Uterus (tissue), 4 donors: ENCODE measurements around the gene ACBD5. TPM values are rescaled to one million over a fixed set of nuclear protein-coding genes. Genes with fewer than 3 reads are reported as not detected.

Experiments
- DNase-seq, 2 donors: peaks; one replicate each; pipeline ENCODE4 v3.0.0-alpha.2; 2019 to 2020
- H3K27ac ChIP-seq, 2 donors: fragments of 200-600 bp; sonication (generic); 1 replicate in 1 of 2; 2 replicates in 1 of 2; pipeline ENCODE4 v1.5.1; 2016 to 2018
- H3K27me3 ChIP-seq, 2 donors: fragments of 200-600 bp; sonication (generic); one replicate each; pipeline ENCODE4 v1.5.1; 2018 to 2019; ENCODE audit warnings: control low read depth in 1 of 2
- H3K36me3 ChIP-seq, 2 donors: fragments of 200-600 bp; sonication (generic); one replicate each; pipeline ENCODE4 v1.5.1; 2019; ENCODE audit warnings: control low read depth in 1 of 2
- H3K4me1 ChIP-seq, 2 donors: fragments of 200-600 bp; sonication (generic); one replicate each; pipeline ENCODE4 v1.5.1; 2018 to 2019; ENCODE audit warnings: control low read depth in 1 of 2
- H3K4me3 ChIP-seq, 2 donors: fragments of 200-600 bp; sonication (generic); 1 replicate in 1 of 2; 2 replicates in 1 of 2; pipeline ENCODE4 v1.5.1; 2018 to 2019; ENCODE audit warnings: mild to moderate bottlenecking in 1 of 2
- H3K9me3 ChIP-seq, 2 donors: fragments of 200-600 bp; sonication (generic); one replicate each; pipeline ENCODE4 v1.5.1; 2019; ENCODE audit warnings: control low read depth in 1 of 2
- POLR2A ChIP-seq, 2 donors: fragments of 450-650 bp; IDR thresholded peaks; one replicate each; pipeline ENCODE4 v1.6.1; 2016; ENCODE audit warnings: antibody characterized with exemption in 2 of 2, mild to moderate bottlenecking in 1 of 2, moderate library complexity in 1 of 2
- intact Hi-C: fragments of 100-400 bp; cut with DNase I; formaldehyde crosslinking; loops from one replicate; pipeline ENCODE4 v1.15.1; 2023; ENCODE audit warnings: low total_unique reads
- total RNA-seq, 4 donors: library from RNA; depleted of rRNA in 3 of 4; stranded (reverse); fragments of >200 nt in 3 of 4; gene quantifications; one replicate each; pipeline versions ENCODE4 v1.1.0 to v1.2.4, GENCODE V29; 2014 to 2023
- TF ChIP-seq, protein P1 (sequence below), 4 experiments: fragments of 200-600 bp in 2 of 4; fragments of 450-650 bp in 2 of 4; sonication (generic) in 2 of 4; IDR thresholded peaks; one replicate each; pipeline ENCODE4 v1.5.1; 2016 to 2019; ENCODE audit warnings: antibody characterized with exemption in 4 of 4, mild to moderate bottlenecking in 2 of 4, moderate library complexity in 1 of 4
- donor health status: DM: yes; HTN: yes; CAD: no.

Gene ACBD5
- total RNA-seq, 4 donors from 2014 or later, result 12.8 to 27.0 (median 17.6) TPM

DNA sequence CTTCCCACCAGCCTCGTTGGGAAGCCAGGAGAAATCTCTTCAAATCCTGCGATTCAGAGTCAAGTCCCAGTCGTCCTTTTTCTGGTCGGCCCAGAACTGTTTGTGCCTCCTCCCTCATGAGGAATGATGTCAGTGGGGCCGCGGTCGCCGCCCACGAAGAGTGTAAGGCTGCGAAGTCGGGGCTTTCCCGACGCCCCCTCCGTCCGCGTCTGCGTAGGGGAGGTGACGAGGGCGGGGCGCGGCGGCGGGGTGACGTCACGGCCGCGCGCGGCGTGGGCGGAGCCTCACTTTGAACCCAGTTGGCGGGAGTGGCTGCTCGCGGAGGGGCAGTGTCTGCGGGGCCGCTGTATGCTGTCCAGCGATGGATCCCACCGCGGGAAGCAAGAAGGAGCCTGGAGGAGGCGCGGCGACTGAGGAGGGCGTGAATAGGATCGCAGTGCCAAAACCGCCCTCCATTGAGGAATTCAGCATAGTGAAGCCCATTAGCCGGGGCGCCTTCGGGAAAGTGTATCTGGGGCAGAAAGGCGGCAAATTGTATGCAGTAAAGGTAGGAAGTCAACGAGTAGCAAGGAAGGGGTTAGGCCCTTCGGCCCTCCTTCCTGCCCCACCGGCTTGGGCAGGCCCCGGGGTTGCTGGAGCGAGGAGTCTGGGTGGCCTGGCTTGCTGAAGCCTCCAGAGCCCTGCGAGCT is 85.4 kb downstream of the ACBD5 start, which contains the start of gene MASTL:
Gene MASTL, plus strand, starts transcription at position 287 of the 689 bp plus-strand sequence. Its CDS starts 75 bp downstream, at position 362.
- Histone ChIP-seq H3K4me1 (peaks cover 0 to 7% of the 10 kb centered on the region in 2 donors), H3K36me3 (no peaks in the 10 kb centered on the region), H3K4me3 (peak within 1 kb of the TSS; percentile 82 to 93), H3K27ac (peak within 1 kb of the TSS; percentile 98 to 99), H3K9me3 (no peaks in the 10 kb centered on the region), H3K27me3 (no peaks in the 10 kb centered on the region)
- peak; percentile 92 to 94 for TF ChIP-seq POLR2A (IDR thresholded peaks at IDR 0.05)
- TF ChIP-seq, protein P1, sequence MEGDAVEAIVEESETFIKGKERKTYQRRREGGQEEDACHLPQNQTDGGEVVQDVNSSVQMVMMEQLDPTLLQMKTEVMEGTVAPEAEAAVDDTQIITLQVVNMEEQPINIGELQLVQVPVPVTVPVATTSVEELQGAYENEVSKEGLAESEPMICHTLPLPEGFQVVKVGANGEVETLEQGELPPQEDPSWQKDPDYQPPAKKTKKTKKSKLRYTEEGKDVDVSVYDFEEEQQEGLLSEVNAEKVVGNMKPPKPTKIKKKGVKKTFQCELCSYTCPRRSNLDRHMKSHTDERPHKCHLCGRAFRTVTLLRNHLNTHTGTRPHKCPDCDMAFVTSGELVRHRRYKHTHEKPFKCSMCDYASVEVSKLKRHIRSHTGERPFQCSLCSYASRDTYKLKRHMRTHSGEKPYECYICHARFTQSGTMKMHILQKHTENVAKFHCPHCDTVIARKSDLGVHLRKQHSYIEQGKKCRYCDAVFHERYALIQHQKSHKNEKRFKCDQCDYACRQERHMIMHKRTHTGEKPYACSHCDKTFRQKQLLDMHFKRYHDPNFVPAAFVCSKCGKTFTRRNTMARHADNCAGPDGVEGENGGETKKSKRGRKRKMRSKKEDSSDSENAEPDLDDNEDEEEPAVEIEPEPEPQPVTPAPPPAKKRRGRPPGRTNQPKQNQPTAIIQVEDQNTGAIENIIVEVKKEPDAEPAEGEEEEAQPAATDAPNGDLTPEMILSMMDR (IDR thresholded peaks at IDR 0.05), result peak in 1 of 4 experiments; percentile 17
- DNase-seq, result peak; percentile 92 to 94
- intact Hi-C loops, result no loop called here

DNA sequence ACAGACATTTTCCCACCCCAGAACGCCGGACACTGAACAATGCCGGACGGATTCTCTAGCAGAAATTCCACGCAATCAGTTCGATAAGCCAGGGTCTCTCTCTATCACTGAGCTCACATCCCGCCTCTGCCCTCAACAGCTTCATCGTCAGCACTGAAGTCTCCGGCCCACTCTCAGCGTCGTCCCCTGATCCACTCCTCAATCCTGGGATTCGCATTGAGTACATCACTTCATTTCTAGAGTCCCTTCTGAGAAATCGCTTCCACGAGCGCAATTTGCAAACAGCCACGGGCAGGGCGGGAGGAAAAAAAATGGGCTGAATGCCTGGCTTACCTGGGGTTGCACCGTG is 86.8 kb downstream of the ACBD5 start:
- TF ChIP-seq POLR2A (IDR thresholded peaks at IDR 0.05), result no peak
- TF ChIP-seq, protein P1 (IDR thresholded peaks at IDR 0.05), result no peak
- no peaks in the 10 kb centered on the region for H3K36me3 ChIP-seq
- peak overlapping the region; percentile 98 to 99 for H3K27ac ChIP-seq
- H3K4me3 ChIP-seq, result peak overlapping the region; percentile 82 to 93
- no peak for DNase-seq
- no peaks in the 10 kb centered on the region for H3K9me3 ChIP-seq
- peaks cover 0 to 7% of the 10 kb centered on the region in 2 donors for H3K4me1 ChIP-seq
- intact Hi-C loops, result no loop called here
- no peaks in the 10 kb centered on the region for H3K27me3 ChIP-seq

DNA sequence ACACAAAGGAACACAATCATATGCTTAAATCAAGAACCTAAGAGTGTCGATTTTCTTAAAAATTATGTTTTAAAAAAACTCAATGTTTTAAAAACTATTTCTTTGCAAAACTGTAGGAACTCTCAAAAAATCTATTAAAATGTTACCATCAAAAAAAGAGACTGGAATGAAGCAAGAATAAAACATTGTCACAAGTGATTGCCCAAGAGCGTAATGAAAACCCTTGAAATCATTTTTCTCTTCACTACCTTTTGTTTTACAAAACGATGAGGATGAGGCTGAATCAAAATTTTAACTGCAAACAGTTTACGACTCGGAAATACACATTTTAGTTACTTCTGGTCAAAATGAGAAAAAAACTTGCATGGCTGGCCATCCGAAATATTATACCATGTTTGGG is 87.3 kb downstream of the ACBD5 start:
- intact Hi-C loops, result no loop called here
- no peaks in the 10 kb centered on the region for H3K9me3 ChIP-seq
- H3K4me1 ChIP-seq, result peaks cover 0 to 7% of the 10 kb centered on the region in 2 donors
- H3K36me3 ChIP-seq, result no peaks in the 10 kb centered on the region
- DNase-seq, result no peak
- H3K27ac ChIP-seq, result peak overlapping the region; percentile 98 to 99
- H3K27me3 ChIP-seq, result no peaks in the 10 kb centered on the region
- TF ChIP-seq POLR2A (IDR thresholded peaks at IDR 0.05), result no peak
- TF ChIP-seq, protein P1 (IDR thresholded peaks at IDR 0.05), result no peak
- peak overlapping the region; percentile 82 to 93 for H3K4me3 ChIP-seq

DNA sequence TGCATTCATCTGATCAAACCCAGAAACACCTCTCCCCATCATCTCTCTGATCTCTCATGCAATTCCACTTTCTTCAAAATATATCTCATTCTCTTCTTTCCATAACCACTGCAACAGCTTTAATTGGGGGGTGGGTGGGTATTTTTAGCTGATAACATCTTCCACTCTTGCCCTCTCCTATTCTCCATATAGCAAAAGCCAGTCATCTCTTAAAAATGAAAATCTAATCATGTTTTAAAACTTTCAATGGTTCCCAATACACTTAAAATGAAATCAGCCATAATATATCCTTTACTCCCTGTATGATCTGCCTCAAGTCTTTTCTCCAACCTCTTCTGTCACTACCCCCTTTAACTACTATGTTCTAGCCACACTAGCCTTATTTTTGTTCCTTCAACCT is 87.9 kb downstream of the ACBD5 start:
- H3K9me3 ChIP-seq, result no peaks in the 10 kb centered on the region
- H3K27me3 ChIP-seq, result no peaks in the 10 kb centered on the region
- TF ChIP-seq POLR2A (IDR thresholded peaks at IDR 0.05), result no peak
- TF ChIP-seq, protein P1 (IDR thresholded peaks at IDR 0.05), result no peak
- H3K27ac ChIP-seq, result no peak overlapping the region
- intact Hi-C loops, result no loop called here
- H3K4me3 ChIP-seq, result peak overlapping the region in 1 of 2 donors; percentile 82
- DNase-seq, result no peak
- H3K36me3 ChIP-seq, result no peaks in the 10 kb centered on the region
- H3K4me1 ChIP-seq, result peaks cover 0 to 7% of the 10 kb centered on the region in 2 donors

DNA sequence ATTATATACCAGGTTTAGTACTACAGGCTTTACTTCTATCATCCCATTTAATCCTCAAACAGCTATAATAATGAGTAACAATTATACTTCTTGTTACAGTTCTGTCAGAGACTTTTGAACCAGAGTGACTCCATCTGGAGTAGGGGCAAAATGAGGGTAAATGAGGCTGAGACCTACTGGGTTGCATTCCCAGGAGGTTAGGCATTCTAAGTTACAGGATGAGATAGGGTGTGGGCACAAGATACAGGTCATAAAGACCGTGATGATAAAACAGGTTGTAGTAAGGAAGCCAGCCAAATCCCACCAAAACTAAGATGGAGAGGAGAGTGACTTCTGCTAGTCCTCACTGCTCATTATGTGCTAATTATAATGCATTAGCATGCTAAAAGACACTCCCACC is 90.3 kb downstream of the ACBD5 start:
- no peaks in the 10 kb centered on the region for H3K27me3 ChIP-seq
- DNase-seq, result no peak
- H3K27ac ChIP-seq, result no peak overlapping the region
- H3K36me3 ChIP-seq, result no peaks in the 10 kb centered on the region
- TF ChIP-seq, protein P1 (IDR thresholded peaks at IDR 0.05), result no peak
- no peak for TF ChIP-seq POLR2A (IDR thresholded peaks at IDR 0.05)
- H3K9me3 ChIP-seq, result no peaks in the 10 kb centered on the region
- intact Hi-C loops, result no loop called here
- H3K4me1 ChIP-seq, result peaks cover 0 to 7% of the 10 kb centered on the region in 2 donors
- no peak overlapping the region for H3K4me3 ChIP-seq
